GM12865 (cell line): Measurements from ENCODE around the gene AMFR.

Experiments
- DNase-seq: peaks from one replicate; pipeline ENCODE4 v3.0.0; 2010; ENCODE audit warnings: low read depth
- H3K4me3 ChIP-seq: 2 replicates; pipeline ENCODE4 v1.5.1; 2011; ENCODE audit warnings: mild to moderate bottlenecking, low read depth, low read length, control low read depth
- TF ChIP-seq, protein P1 (sequence below): IDR thresholded peaks from 2 replicates; pipeline ENCODE4 v1.5.1; 2011; ENCODE audit warnings: low read length, control low read depth, low read depth, inconsistent platforms; ENCODE audit not compliant: insufficient read depth; ENCODE audit errors: missing control alignments

AMFR gene

DNA sequence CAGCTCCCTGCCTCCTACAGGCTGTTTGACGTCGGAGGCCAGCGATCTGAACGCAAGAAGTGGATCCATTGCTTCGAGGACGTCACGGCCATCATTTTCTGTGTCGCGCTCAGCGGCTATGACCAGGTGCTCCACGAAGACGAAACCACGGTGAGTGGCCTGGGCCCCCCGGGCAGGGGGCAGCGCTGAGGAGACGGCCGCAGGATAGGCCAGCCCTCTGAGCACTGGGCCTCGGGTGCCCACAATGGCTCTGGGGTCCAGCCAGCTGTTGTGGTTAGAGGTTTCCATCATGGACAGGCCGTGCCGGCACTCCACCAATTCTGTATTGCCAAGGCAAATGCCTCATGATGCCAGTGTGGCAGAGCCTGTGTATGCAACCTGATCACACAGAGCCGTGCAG lies 88.6 kb downstream of the AMFR start:
- TF ChIP-seq, protein P1, sequence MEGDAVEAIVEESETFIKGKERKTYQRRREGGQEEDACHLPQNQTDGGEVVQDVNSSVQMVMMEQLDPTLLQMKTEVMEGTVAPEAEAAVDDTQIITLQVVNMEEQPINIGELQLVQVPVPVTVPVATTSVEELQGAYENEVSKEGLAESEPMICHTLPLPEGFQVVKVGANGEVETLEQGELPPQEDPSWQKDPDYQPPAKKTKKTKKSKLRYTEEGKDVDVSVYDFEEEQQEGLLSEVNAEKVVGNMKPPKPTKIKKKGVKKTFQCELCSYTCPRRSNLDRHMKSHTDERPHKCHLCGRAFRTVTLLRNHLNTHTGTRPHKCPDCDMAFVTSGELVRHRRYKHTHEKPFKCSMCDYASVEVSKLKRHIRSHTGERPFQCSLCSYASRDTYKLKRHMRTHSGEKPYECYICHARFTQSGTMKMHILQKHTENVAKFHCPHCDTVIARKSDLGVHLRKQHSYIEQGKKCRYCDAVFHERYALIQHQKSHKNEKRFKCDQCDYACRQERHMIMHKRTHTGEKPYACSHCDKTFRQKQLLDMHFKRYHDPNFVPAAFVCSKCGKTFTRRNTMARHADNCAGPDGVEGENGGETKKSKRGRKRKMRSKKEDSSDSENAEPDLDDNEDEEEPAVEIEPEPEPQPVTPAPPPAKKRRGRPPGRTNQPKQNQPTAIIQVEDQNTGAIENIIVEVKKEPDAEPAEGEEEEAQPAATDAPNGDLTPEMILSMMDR: no peak
- H3K4me3 ChIP-seq: no peak overlapping the region
- DNase-seq: no peak

DNA sequence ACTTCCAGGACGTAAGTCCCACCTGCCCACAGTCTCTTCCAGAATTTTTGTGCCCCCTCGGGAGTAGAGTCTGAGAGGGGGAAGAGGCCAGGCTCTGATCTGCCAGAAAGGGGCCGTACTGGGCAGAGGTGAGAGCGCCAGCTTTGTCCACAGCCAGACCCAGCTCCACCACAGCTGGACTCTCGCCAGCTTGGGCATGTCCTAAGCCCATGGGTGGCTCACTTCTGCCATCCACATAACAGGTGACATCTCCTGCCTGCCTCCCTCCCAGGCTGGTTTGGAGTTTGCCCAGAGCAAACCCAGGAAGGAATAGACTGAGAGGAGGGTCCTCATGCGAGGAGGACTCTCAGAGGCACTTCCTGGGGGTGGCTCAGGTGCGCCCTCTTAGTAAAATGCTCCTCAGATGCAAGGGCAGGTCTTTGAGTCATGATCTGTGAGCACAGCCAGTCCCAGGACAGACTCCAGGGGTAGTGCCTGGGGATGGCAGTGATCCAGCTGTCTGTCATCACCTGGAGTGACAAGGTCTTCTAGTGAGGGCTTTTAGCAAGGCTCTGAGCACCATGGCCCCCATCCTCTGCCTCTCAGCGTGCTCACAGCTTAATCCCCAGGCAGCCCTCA lies 89.2 kb downstream of the AMFR start:
- no peak for DNase-seq
- no peak overlapping the region for H3K4me3 ChIP-seq
- TF ChIP-seq, protein P1: no peak

DNA sequence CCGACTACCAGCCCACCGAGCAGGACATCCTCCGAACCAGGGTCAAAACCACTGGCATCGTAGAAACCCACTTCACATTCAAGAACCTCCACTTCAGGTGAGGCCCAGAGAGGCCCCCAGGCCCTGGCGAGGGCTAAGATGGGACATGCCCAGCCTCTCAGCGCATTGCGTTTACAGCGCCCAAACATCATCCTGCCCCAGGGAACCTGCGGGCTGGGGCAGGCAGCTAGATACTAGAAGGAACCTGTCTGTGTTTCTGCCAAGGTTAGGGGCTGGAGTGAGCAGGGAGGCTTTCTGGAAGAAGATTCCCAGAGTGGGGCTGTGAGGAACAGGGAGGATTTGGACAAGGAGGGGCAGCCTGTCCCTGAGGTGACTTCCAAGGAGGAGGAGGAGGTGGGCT lies 90.6 kb downstream of the AMFR start:
- TF ChIP-seq, protein P1: no peak
- no peak for DNase-seq
- H3K4me3 ChIP-seq: no peak overlapping the region

DNA sequence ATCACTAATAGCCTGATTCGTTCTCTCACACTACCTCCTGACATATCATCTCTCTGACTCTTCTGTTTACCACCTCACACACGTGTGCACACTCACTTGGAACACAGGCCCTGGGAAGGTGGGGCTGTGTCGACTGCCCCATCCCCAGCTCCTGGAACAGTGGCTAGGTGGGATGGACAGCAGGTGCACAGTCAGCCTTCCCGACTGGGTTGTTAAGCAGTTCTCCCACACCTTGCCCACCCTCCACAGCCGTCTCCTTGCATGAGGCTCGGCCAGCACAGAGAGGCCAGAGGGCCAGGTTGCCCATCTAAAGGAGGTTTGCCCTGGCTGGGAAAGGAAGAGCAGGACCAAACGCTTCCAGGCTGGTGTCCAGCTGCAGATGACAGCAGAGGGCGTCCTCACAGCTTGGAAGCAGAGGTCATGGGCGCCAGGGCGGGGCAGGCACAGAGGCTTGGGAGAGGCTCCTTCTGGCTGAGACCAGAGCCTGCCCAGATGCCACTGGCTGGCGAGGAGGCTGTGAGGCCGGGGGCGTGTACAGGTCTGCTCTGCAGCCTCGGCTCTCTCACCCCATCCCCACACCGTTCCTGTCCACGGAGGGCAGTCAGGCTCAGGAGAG lies 92.8 kb downstream of the AMFR start:
- H3K4me3 ChIP-seq: no peak overlapping the region
- peak; percentile 29 for DNase-seq
- TF ChIP-seq, protein P1: peak; percentile 9

DNA sequence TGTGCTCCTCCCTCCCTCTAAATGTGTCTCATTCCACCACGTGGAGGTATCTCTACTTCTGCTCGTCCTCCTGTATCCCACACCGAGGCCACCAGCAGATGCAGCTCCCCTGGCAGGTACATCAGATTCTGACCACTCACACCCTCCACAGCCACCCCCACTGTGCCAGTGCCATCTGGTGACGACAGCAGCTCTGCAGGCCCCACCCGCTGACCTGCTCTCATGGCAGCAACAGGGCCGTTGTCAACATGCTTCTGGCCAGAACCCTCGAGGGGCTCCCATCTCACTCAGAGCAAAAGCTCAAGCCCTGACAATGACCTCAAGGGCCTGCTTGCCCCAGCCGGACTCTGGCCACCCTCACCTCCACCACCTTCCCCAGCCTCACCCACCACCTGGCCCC lies 93.4 kb downstream of the AMFR start:
- TF ChIP-seq, protein P1: no peak
- no peak for DNase-seq
- no peak overlapping the region for H3K4me3 ChIP-seq

DNA sequence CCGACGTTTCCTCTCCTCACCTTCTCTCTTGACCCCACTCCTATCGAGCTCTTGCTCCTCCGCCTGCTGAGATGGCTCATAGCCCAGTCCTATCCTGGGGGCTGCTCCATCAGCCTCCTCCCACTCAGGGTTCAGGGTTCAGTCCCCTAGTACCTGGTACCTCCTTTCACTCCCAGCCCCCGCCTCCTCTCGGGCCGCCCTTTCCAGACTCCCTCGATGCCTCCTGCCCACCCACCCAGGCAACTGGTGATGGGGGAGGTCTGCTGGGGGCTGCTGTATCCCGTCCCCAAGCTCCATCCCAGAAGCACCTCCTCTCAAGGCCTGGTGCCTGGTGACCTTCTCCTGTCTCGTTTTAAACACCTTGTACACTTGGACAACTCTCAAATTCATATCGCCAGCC lies 93.9 kb downstream of the AMFR start:
- TF ChIP-seq, protein P1: no peak
- DNase-seq: no peak
- H3K4me3 ChIP-seq: no peak overlapping the region

DNA sequence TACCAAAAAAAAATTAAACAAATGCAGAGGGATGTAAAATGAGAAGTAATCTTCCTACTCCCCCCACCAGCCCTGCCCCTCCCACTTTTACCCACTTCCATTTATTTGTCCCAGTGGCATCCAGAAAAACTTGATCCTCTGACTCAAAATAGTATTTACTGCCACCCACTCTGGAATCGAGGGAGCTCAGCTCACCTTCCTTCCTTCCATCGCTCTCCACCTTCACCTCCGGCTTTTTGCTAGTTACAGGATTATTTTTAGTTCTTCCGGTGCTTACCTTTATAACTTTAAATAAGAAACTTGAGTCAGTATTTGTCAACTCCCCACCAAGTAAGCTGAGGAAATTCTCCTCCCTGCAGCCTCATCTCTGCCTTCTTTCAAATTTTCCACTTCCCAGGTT lies 94.9 kb downstream of the AMFR start:
- DNase-seq: no peak
- no peak overlapping the region for H3K4me3 ChIP-seq
- TF ChIP-seq, protein P1: no peak
